ENCODE measurements around the gene BAD.
"Not testable (repeated sequence)": the region's sequence is repeated elsewhere in the genome, so short reads cannot be mapped to it uniquely, and the experiment has no call there.

Gene BAD

GRCh38 chr11:64284048-64284961 is at the start of gene BAD:
BAD (minus strand) TSS chr11:64284665; CDS start chr11:64284368, 297 bp downstream.
- DNase-seq = peak; percentile 93 to 95

- no peak for DNase-seq
Measured at GRCh38 chr11:64333556-64333955, 49.1 kb upstream of the BAD start.

GRCh38 chr11:64331569-64332371 is 47.3 kb upstream of the BAD start:
- DNase-seq = peak in 1 of 2 donors; percentile 25

- DNase-seq = no peak
Measured at GRCh38 chr11:64330888-64331287, 46.4 kb upstream of the BAD start.

GRCh38 chr11:64327993-64328392 is 43.5 kb upstream of the BAD start:
- no peak for DNase-seq

GRCh38 chr11:64327375-64327774 is 42.9 kb upstream of the BAD start:
- no peak for DNase-seq

- no peak for DNase-seq
Measured at GRCh38 chr11:64324692-64325469, 40.4 kb upstream of the BAD start.

GRCh38 chr11:64323984-64324383 is 39.5 kb upstream of the BAD start:
- DNase-seq = not testable (repeated sequence)

- DNase-seq = no peak
Measured at GRCh38 chr11:64323373-64323772, 38.9 kb upstream of the BAD start.

- DNase-seq = no peak
Measured at GRCh38 chr11:64322925-64323260, 38.4 kb upstream of the BAD start.

- DNase-seq = no peak
Measured at GRCh38 chr11:64321533-64321932, 37.1 kb upstream of the BAD start.

- no peak for DNase-seq
Measured at GRCh38 chr11:64321026-64321425, 36.6 kb upstream of the BAD start.

- no peak for DNase-seq
Measured at GRCh38 chr11:64320556-64320955, 36.1 kb upstream of the BAD start.

GRCh38 chr11:64318766-64319761 is 34.6 kb upstream of the BAD start:
- no peak for DNase-seq

GRCh38 chr11:64317961-64318765 is 33.7 kb upstream of the BAD start, which contains the start of gene PRDX5:
PRDX5 (plus strand) TSS chr11:64318121; CDS start chr11:64318216, 95 bp downstream.
- DNase-seq = peak; percentile 98

- DNase-seq = peak; percentile 91 to 95
Measured at GRCh38 chr11:64317325-64317960, 33.0 kb upstream of the BAD start, which contains the start of gene TRMT112. TRMT112 (minus strand) TSS chr11:64317559; CDS start chr11:64317526, 33 bp downstream.

- DNase-seq = no peak
Measured at GRCh38 chr11:64316672-64317324, 32.3 kb upstream of the BAD start.

GRCh38 chr11:64315667-64316526 is 31.4 kb upstream of the BAD start:
- not testable (repeated sequence) for DNase-seq

Measured in hippocampal formation (tissue), 2 donors.